Activated CD4-positive, alpha-beta T cell treated with anti-CD3 and anti-CD28 coated beads, Interleukin-2, amount 10 ng/mL, durations not matched to agents 7 days and 5 days (primary cell): ENCODE data around the gene CFAP299. TPM values are rescaled to one million over a fixed set of nuclear protein-coding genes. Genes with fewer than 3 reads are reported as not detected.
"Not testable (repeated sequence)": the region's sequence is repeated elsewhere in the genome, so short reads cannot be mapped to it uniquely, and the experiment has no call there.

Source experiments
- CTCF ChIA-PET: fragments of 350-600 bp; sonication (Branson Sonifier 250); formaldehyde crosslinking; loops from one replicate; lab custom pipeline; 2021; ENCODE audit warnings: antibody characterized with exemption; lab: Charles Lee
- POLR2A ChIA-PET: fragments of 350-600 bp; sonication (Branson Sonifier 250); formaldehyde crosslinking; loops from one replicate; lab custom pipeline; 2021; ENCODE audit warnings: antibody characterized with exemption; lab: Charles Lee
- DNase-seq: peaks from one replicate; pipeline ENCODE4 v3.0.0-alpha.2; 2020
- H3K27ac Mint-ChIP-seq: one replicate; pipeline ENCODE4 v1.8.0; 2021; ENCODE audit warnings: mild to moderate bottlenecking, moderate library complexity, mixed read lengths
- H3K27me3 Mint-ChIP-seq: one replicate; pipeline ENCODE4 v1.8.0; 2021; ENCODE audit warnings: mixed read lengths
- H3K36me3 Mint-ChIP-seq: one replicate; pipeline ENCODE4 v1.8.0; 2021; ENCODE audit warnings: low read depth, mixed read lengths
- H3K4me1 Mint-ChIP-seq: one replicate; pipeline ENCODE4 v1.8.0; 2021; ENCODE audit warnings: mixed read lengths
- H3K4me3 Mint-ChIP-seq: one replicate; pipeline ENCODE4 v1.8.0; 2021; ENCODE audit warnings: mild to moderate bottlenecking, moderate library complexity, mixed read lengths
- H3K9me3 Mint-ChIP-seq: one replicate; pipeline ENCODE4 v1.8.0; 2021; ENCODE audit warnings: mixed read lengths
- total RNA-seq, 2 experiments: library from RNA; stranded (reverse); gene quantifications; one replicate each; pipeline ENCODE4 v1.2.3, GENCODE V29; 2021

CFAP299 gene
- total RNA-seq, 2 experiments from 2014 or later, result not detected

- Mint-ChIP-seq H3K36me3 (no peaks in the 10 kb centered on the region), H3K27ac (no peak overlapping the region), H3K4me1 (peaks cover 23% of the 10 kb centered on the region), H3K9me3 (peaks cover 11% of the 10 kb centered on the region), H3K27me3 (peaks cover 16% of the 10 kb centered on the region), H3K4me3 (no peak overlapping the region)
- CTCF ChIA-PET, result no interaction called here
- no peak for DNase-seq
- POLR2A ChIA-PET, result no interaction called here
Observed at GRCh38 chr4:80340036-80340435, 4.5 kb downstream of the CFAP299 start.

- H3K4me3 Mint-ChIP-seq, H3K4me1 Mint-ChIP-seq, H3K36me3 Mint-ChIP-seq, DNase-seq, H3K27me3 Mint-ChIP-seq, H3K27ac Mint-ChIP-seq, CTCF ChIA-PET, POLR2A ChIA-PET: not testable (repeated sequence)
- H3K9me3 Mint-ChIP-seq, result peaks cover 11% of the 10 kb centered on the region
Observed at GRCh38 chr4:80342684-80343083, 7.2 kb downstream of the CFAP299 start.

GRCh38 chr4:80343887-80344286 lies 8.4 kb downstream of the CFAP299 start:
- Mint-ChIP-seq H3K4me3 (no peak overlapping the region), H3K4me1 (peaks cover 10% of the 10 kb centered on the region), H3K27me3 (peaks cover 5% of the 10 kb centered on the region), H3K27ac (no peak overlapping the region), H3K36me3 (no peaks in the 10 kb centered on the region), H3K9me3 (peaks cover 11% of the 10 kb centered on the region)
- CTCF ChIA-PET, result interaction anchor here (0.8 kb wide), 1 partner anchor 26 kb away, joined by 3 read pairs; no protein-coding TSS in a partner anchor
- DNase-seq, result no peak
- POLR2A ChIA-PET, result no interaction called here

- Mint-ChIP-seq H3K4me3 (no peak overlapping the region), H3K4me1 (no peaks in the 10 kb centered on the region), H3K27me3 (peaks cover 40% of the 10 kb centered on the region), H3K27ac (no peak overlapping the region), H3K9me3 (no peaks in the 10 kb centered on the region), H3K36me3 (no peaks in the 10 kb centered on the region)
- ChIA-PET POLR2A (no interaction called here), CTCF (no interaction called here)
- no peak for DNase-seq
Observed at GRCh38 chr4:80360084-80360483, 24.6 kb downstream of the CFAP299 start.

GRCh38 chr4:80360900-80361299 lies 25.4 kb downstream of the CFAP299 start:
- Mint-ChIP-seq H3K36me3 (no peaks in the 10 kb centered on the region), H3K4me1 (no peaks in the 10 kb centered on the region), H3K9me3 (no peaks in the 10 kb centered on the region), H3K4me3 (no peak overlapping the region), H3K27ac (no peak overlapping the region), H3K27me3 (peaks cover 40% of the 10 kb centered on the region)
- DNase-seq, result no peak
- POLR2A ChIA-PET, result no interaction called here
- CTCF ChIA-PET, result no interaction called here

- Mint-ChIP-seq H3K9me3 (no peaks in the 10 kb centered on the region), H3K36me3 (no peaks in the 10 kb centered on the region), H3K4me3 (no peak overlapping the region), H3K27me3 (peaks cover 38% of the 10 kb centered on the region), H3K27ac (no peak overlapping the region), H3K4me1 (peaks cover 2% of the 10 kb centered on the region)
- no peak for DNase-seq
- CTCF ChIA-PET, result interaction anchor here (0.6 kb wide), 1 partner anchor 1422 kb away, joined by 3 read pairs; the partner anchor contains the start of gene PAQR3
- POLR2A ChIA-PET, result no interaction called here
Observed at GRCh38 chr4:80361329-80361900, 25.9 kb downstream of the CFAP299 start.

GRCh38 chr4:80362578-80363181 lies 27.1 kb downstream of the CFAP299 start:
- no peak overlapping the region for H3K27ac Mint-ChIP-seq
- peak; percentile 61 for DNase-seq
- POLR2A ChIA-PET, result no interaction called here
- peaks cover 27% of the 10 kb centered on the region for H3K27me3 Mint-ChIP-seq
- H3K4me3 Mint-ChIP-seq, result no peak overlapping the region
- H3K9me3 Mint-ChIP-seq, result no peaks in the 10 kb centered on the region
- H3K4me1 Mint-ChIP-seq, result peaks cover 2% of the 10 kb centered on the region
- H3K36me3 Mint-ChIP-seq, result no peaks in the 10 kb centered on the region
- CTCF ChIA-PET, result no interaction called here

GRCh38 chr4:80365928-80366327 lies 30.4 kb downstream of the CFAP299 start:
- Mint-ChIP-seq H3K27me3 (peaks cover 2% of the 10 kb centered on the region), H3K27ac (no peak overlapping the region), H3K36me3 (no peaks in the 10 kb centered on the region), H3K9me3 (peaks cover 7% of the 10 kb centered on the region), H3K4me1 (peaks cover 2% of the 10 kb centered on the region), H3K4me3 (no peak overlapping the region)
- POLR2A ChIA-PET, result no interaction called here
- CTCF ChIA-PET, result no interaction called here
- peak; percentile 64 for DNase-seq

- H3K4me1 Mint-ChIP-seq, result peaks cover 2% of the 10 kb centered on the region
- ChIA-PET POLR2A (no interaction called here), CTCF (no interaction called here)
- no peak for DNase-seq
- H3K27me3 Mint-ChIP-seq, result peaks cover 1% of the 10 kb centered on the region
- H3K27ac Mint-ChIP-seq, result no peak overlapping the region
- peaks cover 15% of the 10 kb centered on the region for H3K9me3 Mint-ChIP-seq
- no peaks in the 10 kb centered on the region for H3K36me3 Mint-ChIP-seq
- no peak overlapping the region for H3K4me3 Mint-ChIP-seq
Observed at GRCh38 chr4:80367737-80368136, 32.2 kb downstream of the CFAP299 start.

GRCh38 chr4:80370635-80371034 lies 35.1 kb downstream of the CFAP299 start:
- H3K4me3 Mint-ChIP-seq, result no peak overlapping the region
- no peak for DNase-seq
- H3K36me3 Mint-ChIP-seq, result no peaks in the 10 kb centered on the region
- no peaks in the 10 kb centered on the region for H3K27me3 Mint-ChIP-seq
- CTCF ChIA-PET, result no interaction called here
- POLR2A ChIA-PET, result no interaction called here
- peaks cover 24% of the 10 kb centered on the region for H3K9me3 Mint-ChIP-seq
- peaks cover 2% of the 10 kb centered on the region for H3K4me1 Mint-ChIP-seq
- H3K27ac Mint-ChIP-seq, result no peak overlapping the region

GRCh38 chr4:80371046-80371445 lies 35.5 kb downstream of the CFAP299 start:
- no peak for DNase-seq
- ChIA-PET CTCF (no interaction called here), POLR2A (no interaction called here)
- Mint-ChIP-seq H3K9me3 (peaks cover 24% of the 10 kb centered on the region), H3K4me1 (peaks cover 1% of the 10 kb centered on the region), H3K27me3 (no peaks in the 10 kb centered on the region), H3K27ac (no peak overlapping the region), H3K4me3 (no peak overlapping the region), H3K36me3 (no peaks in the 10 kb centered on the region)

- Mint-ChIP-seq H3K36me3 (no peaks in the 10 kb centered on the region), H3K27me3 (no peaks in the 10 kb centered on the region), H3K27ac (no peak overlapping the region), H3K9me3 (peaks cover 28% of the 10 kb centered on the region), H3K4me1 (no peaks in the 10 kb centered on the region), H3K4me3 (no peak overlapping the region)
- ChIA-PET POLR2A (no interaction called here), CTCF (no interaction called here)
- DNase-seq, result no peak
Observed at GRCh38 chr4:80374180-80374579, 38.6 kb downstream of the CFAP299 start.

- no peaks in the 10 kb centered on the region for H3K36me3 Mint-ChIP-seq
- ChIA-PET POLR2A (no interaction called here), CTCF (no interaction called here)
- H3K9me3 Mint-ChIP-seq, result peaks cover 4% of the 10 kb centered on the region
- no peaks in the 10 kb centered on the region for H3K4me1 Mint-ChIP-seq
- H3K4me3 Mint-ChIP-seq, result no peak overlapping the region
- no peaks in the 10 kb centered on the region for H3K27me3 Mint-ChIP-seq
- DNase-seq, result no peak
- no peak overlapping the region for H3K27ac Mint-ChIP-seq
Observed at GRCh38 chr4:80382090-80382832, 46.7 kb downstream of the CFAP299 start.
